PC-9 (cell line): ENCODE data around the gene DDX55. TPM values are rescaled to one million over a fixed set of nuclear protein-coding genes. Genes with fewer than 3 reads are reported as not detected.
"Not testable (repeated sequence)": the region's sequence is repeated elsewhere in the genome, so short reads cannot be mapped to it uniquely, and the experiment has no call there.

Experiments
- BruUV-seq: library from RNA; stranded (reverse); fragments of 400-500 nt; replicated peaks from 2 replicates; lab custom pipeline; 2021; lab: Mats Ljungman, UMichigan
- CTCF ChIA-PET: fragments of 300-600 bp; sonication (Branson Sonifier 250); formaldehyde crosslinking; loops from one replicate; lab custom pipeline; 2022; ENCODE audit warnings: antibody characterized with exemption; lab: Charles Lee
- POLR2A ChIA-PET: fragments of 300-600 bp; sonication (Branson Sonifier 250); formaldehyde crosslinking; loops from one replicate; lab custom pipeline; 2022; ENCODE audit warnings: antibody characterized with exemption; ENCODE audit not compliant: unreplicated experiment; lab: Charles Lee
- DNase-seq, 2 experiments: peaks; one replicate each; pipeline versions ENCODE4 v3.0.0 to v3.0.0-alpha.2; 2015 to 2022; ENCODE audit warnings: mixed read lengths in 1 of 2
- H2AFZ ChIP-seq: fragments of 200-600 bp; sonication (generic); 2 replicates; pipeline ENCODE4 v1.8.1; 2017; ENCODE audit warnings: antibody characterized with exemption
- H3F3A ChIP-seq: fragments of 200-600 bp; sonication (generic); 2 replicates; pipeline ENCODE4 v1.8.1; 2017; ENCODE audit warnings: antibody characterized with exemption, mild to moderate bottlenecking, low read depth; ENCODE audit not compliant: insufficient read depth
- H3K27ac ChIP-seq: fragments of 200-600 bp; sonication (generic); 2 replicates; pipeline ENCODE4 v1.6.1; 2016; ENCODE audit warnings: mixed run types
- H3K27me3 ChIP-seq: fragments of 200-600 bp; sonication (generic); 2 replicates; pipeline ENCODE4 v1.6.1; 2016; ENCODE audit warnings: low read depth, mixed run types; ENCODE audit not compliant: insufficient read depth
- H3K36me3 ChIP-seq: fragments of 200-600 bp; sonication (generic); 2 replicates; pipeline ENCODE4 v1.6.1; 2016; ENCODE audit warnings: low read depth, mixed run types
- H3K4me1 ChIP-seq: fragments of 200-600 bp; sonication (generic); replicated peaks from 2 replicates; pipeline ENCODE4 v1.6.1; 2016; ENCODE audit warnings: mixed run types; ENCODE audit not compliant: insufficient read depth
- H3K4me2 ChIP-seq: fragments of 200-600 bp; sonication (generic); 2 replicates; pipeline ENCODE4 v1.6.1; 2017; ENCODE audit warnings: mixed run types
- H3K4me3 ChIP-seq: fragments of 200-600 bp; sonication (generic); 2 replicates; pipeline ENCODE4 v1.6.1; 2016; ENCODE audit warnings: mixed run types
- H3K79me2 ChIP-seq: fragments of 200-600 bp; sonication (generic); 2 replicates; pipeline ENCODE4 v1.6.1; 2017; ENCODE audit warnings: low read depth, mixed run types
- H3K9me2 ChIP-seq: fragments of 200-600 bp; sonication (generic); 2 replicates; pipeline ENCODE4 v1.8.1; 2017; ENCODE audit warnings: mild to moderate bottlenecking; ENCODE audit not compliant: insufficient read depth
- H3K9me3 ChIP-seq: fragments of 200-600 bp; sonication (generic); 2 replicates; pipeline ENCODE4 v1.8.1; 2016; ENCODE audit warnings: low read depth; ENCODE audit not compliant: insufficient read depth
- H4K20me1 ChIP-seq: fragments of 200-600 bp; sonication (generic); 2 replicates; pipeline ENCODE4 v1.8.1; 2017; ENCODE audit not compliant: insufficient read depth
- EZH2 ChIP-seq: fragments of 200-600 bp; sonication (generic); IDR thresholded peaks from 2 replicates; pipeline ENCODE4 v1.8.0; 2017; ENCODE audit warnings: antibody characterized with exemption, low read depth
- intact Hi-C: fragments of 100-400 bp; cut with micrococcal nuclease; formaldehyde crosslinking; loops from one replicate; pipeline ENCODE4 v1.10.0; 2022; ENCODE audit not compliant: unreplicated experiment
- total RNA-seq: library from RNA; stranded (reverse); gene quantifications from 2 replicates; pipeline ENCODE4 v1.2.3, GENCODE V29; 2021
- TF ChIP-seq, protein P1 (sequence below): fragments of 200-600 bp; sonication (generic); conservative IDR thresholded peaks from 2 replicates; pipeline ENCODE4 v1.6.1; 2017; ENCODE audit warnings: mixed run types, antibody characterized with exemption, mild to moderate bottlenecking, moderate library complexity

DDX55 gene
- total RNA-seq, 1 experiment from 2014 or later: 17.5 TPM

DNA sequence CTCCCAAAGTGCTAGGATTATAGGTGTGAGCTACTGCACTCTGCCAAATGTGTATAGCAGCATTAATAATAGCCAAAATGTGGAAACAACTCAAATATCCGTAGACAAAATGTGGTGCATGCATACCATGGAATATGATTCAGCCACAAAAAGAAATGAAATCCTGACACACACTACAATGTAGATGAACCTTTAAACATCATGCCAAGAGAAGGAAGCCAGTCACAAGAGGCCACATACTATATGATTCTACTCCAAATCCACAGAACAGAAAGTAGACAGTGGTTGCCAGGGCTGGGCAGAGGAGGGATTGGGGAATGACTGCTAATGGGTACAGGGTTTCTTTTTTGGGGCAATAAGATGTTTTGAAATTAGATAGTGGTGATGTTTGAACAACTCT lies 25.3 kb upstream of the DDX55 start:
- DNase-seq: no peak
- Histone ChIP-seq H3K27ac (no peak overlapping the region), H3K36me3 (no peaks in the 10 kb centered on the region), H2AFZ (no peak overlapping the region), H3K4me1 (no peaks in the 10 kb centered on the region), H3K9me3 (no peaks in the 10 kb centered on the region), H3K4me2 (no peak overlapping the region), H3K9me2 (no peaks in the 10 kb centered on the region), H4K20me1 (no peaks in the 10 kb centered on the region), H3K27me3 (no peaks in the 10 kb centered on the region), H3K79me2 (no peaks in the 10 kb centered on the region), H3F3A (peaks cover 4% of the 10 kb centered on the region; the same call in 1 of the 2 replicates), H3K4me3 (no peak overlapping the region)
- no TSS peak for BruUV-seq
- ChIA-PET POLR2A (no interaction called here), CTCF (no interaction called here)
- TF ChIP-seq, protein P1, sequence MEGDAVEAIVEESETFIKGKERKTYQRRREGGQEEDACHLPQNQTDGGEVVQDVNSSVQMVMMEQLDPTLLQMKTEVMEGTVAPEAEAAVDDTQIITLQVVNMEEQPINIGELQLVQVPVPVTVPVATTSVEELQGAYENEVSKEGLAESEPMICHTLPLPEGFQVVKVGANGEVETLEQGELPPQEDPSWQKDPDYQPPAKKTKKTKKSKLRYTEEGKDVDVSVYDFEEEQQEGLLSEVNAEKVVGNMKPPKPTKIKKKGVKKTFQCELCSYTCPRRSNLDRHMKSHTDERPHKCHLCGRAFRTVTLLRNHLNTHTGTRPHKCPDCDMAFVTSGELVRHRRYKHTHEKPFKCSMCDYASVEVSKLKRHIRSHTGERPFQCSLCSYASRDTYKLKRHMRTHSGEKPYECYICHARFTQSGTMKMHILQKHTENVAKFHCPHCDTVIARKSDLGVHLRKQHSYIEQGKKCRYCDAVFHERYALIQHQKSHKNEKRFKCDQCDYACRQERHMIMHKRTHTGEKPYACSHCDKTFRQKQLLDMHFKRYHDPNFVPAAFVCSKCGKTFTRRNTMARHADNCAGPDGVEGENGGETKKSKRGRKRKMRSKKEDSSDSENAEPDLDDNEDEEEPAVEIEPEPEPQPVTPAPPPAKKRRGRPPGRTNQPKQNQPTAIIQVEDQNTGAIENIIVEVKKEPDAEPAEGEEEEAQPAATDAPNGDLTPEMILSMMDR: no peak
- TF ChIP-seq EZH2: no peak
- intact Hi-C loops: no loop called here

DNA sequence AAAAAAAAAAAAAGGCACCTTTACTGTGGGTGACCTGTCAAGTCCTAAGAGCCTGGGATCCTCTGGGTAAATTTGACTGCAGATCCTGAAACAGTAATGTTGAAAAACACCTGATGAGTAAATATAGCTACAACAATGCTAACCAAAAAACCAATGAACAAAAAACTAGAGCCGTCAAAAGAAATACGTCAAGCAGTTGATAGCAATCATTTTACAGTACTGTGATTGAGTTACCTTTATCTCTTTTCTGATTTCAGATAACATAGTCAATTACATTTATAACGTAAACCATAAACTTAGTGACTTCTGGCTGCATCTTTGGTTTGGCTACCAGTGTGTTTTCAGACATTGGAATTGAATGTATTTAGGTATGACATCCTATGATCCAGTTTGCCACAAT lies 23.7 kb upstream of the DDX55 start:
- intact Hi-C loops: no loop called here
- Histone ChIP-seq H3K27ac (no peak overlapping the region), H3K27me3 (no peaks in the 10 kb centered on the region), H3K4me1 (0 out of 2 replicates have a peak, but pooled peaks cover 7% of the 10 kb centered on the region), H3K79me2 (peaks cover 11% of the 10 kb centered on the region), H3F3A (0 out of 2 replicates have a peak, but pooled peaks cover 4% of the 10 kb centered on the region), H3K4me2 (no peak overlapping the region), H3K9me2 (no peaks in the 10 kb centered on the region), H3K9me3 (no peaks in the 10 kb centered on the region), H3K4me3 (no peak overlapping the region), H2AFZ (no peak overlapping the region), H3K36me3 (no peaks in the 10 kb centered on the region), H4K20me1 (no peaks in the 10 kb centered on the region)
- ChIA-PET POLR2A (no interaction called here), CTCF (no interaction called here)
- no peak for DNase-seq
- no TSS peak for BruUV-seq
- TF ChIP-seq, protein P1: no peak
- TF ChIP-seq EZH2: no peak

DNA sequence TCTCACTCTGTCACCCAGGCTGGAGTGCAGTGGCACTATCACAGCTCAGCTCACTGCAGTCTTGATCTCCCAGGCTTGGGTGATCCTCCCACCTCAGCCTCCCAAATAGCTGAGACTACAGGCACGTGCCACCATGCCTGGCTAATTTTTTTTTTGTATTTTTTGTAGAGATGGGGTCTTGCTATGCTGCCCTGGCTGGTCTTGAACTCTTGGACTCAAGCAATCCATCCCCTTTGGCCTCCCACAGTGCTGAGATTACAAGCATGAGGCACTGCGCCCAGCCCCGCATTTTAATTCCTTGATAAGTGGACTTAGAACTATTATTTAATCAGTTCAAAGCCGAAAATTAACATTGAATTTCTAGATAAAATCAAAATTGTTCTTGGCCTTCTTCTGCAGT lies 23.1 kb upstream of the DDX55 start:
- BruUV-seq, H2AFZ ChIP-seq, DNase-seq, H3K4me2 ChIP-seq, H3K4me3 ChIP-seq, H3K4me1 ChIP-seq, H3K9me3 ChIP-seq, POLR2A ChIA-PET, H3K9me2 ChIP-seq, H3K36me3 ChIP-seq, H3F3A ChIP-seq, intact Hi-C loops, H3K27me3 ChIP-seq, H3K27ac ChIP-seq, H4K20me1 ChIP-seq: not testable (repeated sequence)
- H3K79me2 ChIP-seq: peaks cover 14% of the 10 kb centered on the region
- CTCF ChIA-PET: interaction anchor here (0.6 kb wide), 1 partner anchor 24 kb away, joined by 3 read pairs; no protein-coding TSS in a partner anchor

DNA sequence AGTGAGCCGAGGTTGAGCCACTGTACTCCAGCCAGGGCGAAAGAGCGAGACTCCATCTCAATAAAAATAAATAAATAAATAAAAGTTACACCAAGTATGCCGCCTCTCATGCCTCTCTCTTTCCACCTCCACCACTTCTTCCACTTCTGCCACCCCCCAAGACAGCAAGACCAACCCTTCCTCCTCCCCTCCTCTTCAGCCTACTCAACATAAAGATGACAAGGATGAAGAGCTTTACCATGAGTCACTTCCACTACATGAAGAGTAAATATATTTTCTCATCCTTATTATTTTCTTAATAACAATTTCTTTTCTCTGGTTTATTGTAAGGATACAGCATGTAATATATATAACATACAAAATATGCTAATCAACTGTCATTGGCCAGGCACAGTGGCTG lies 21.1 kb upstream of the DDX55 start:
- ChIA-PET POLR2A (no interaction called here), CTCF (no interaction called here)
- no peak overlapping the region for H3K27ac ChIP-seq
- 0 out of 2 replicates have a peak, but pooled peaks cover 8% of the 10 kb centered on the region for H3F3A ChIP-seq
- peaks cover 28% of the 10 kb centered on the region for H3K79me2 ChIP-seq
- no peaks in the 10 kb centered on the region for H3K27me3 ChIP-seq
- H3K9me3 ChIP-seq: no peaks in the 10 kb centered on the region
- peaks cover 6% of the 10 kb centered on the region for H4K20me1 ChIP-seq
- no peak for DNase-seq
- peaks cover 12% of the 10 kb centered on the region for H3K4me1 ChIP-seq
- BruUV-seq: no TSS peak
- no peak overlapping the region for H3K4me2 ChIP-seq
- H3K9me2 ChIP-seq: no peaks in the 10 kb centered on the region
- no peak overlapping the region for H3K4me3 ChIP-seq
- intact Hi-C loops: loop anchor here (5.0 kb wide), 4 partner anchors 48 to 198 kb away; partner anchors contain the start of genes KMT5A, RILPL1, RILPL2 and SNRNP35
- TF ChIP-seq, protein P1: no peak
- TF ChIP-seq EZH2: no peak
- no peaks in the 10 kb centered on the region for H3K36me3 ChIP-seq
- H2AFZ ChIP-seq: no peak overlapping the region
